Measurements from ENCODE around the gene KLF16.

DNA sequence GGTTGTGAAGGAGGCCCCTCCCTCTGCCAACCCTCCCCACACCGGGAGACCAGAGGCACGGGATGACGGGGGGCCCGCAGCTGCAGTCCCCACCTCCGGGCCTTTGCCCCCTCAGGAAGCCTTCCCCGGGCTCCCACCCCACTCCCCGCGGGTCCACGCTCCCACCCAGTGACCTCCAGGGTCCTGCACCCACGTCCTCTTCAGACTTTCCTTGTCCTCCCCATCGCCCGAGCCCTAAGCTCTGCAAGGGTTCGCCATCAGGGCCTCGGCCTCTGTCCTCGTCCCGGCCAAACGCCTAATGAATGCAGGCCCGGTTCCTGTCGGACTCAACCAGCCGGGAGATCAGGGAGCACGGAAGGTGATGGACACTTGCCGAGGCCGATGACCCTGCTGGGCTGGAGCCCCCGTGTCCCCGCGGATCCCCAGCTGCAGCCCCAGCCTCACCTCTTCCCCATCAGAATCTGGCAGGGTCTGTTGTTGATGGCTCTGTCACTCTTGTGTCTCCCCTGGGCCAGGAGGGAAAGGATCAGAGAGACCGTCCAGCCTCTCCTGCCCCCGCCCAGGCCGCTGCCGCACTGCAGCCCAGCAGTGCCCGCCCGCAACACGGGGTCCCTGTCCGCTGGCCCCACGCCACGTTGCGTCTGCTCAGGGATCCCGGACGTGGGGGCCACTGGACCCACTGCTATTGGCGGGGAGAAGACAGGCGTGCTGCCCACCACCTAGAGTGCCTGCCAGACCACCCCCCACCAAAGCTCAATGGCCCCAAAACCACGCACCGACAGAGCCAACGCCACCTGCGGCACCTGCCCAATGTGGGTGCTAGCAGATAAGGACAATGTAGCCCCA, 57.0 kb downstream of the KLF16 start:
- TF ChIP-seq, protein P1, sequence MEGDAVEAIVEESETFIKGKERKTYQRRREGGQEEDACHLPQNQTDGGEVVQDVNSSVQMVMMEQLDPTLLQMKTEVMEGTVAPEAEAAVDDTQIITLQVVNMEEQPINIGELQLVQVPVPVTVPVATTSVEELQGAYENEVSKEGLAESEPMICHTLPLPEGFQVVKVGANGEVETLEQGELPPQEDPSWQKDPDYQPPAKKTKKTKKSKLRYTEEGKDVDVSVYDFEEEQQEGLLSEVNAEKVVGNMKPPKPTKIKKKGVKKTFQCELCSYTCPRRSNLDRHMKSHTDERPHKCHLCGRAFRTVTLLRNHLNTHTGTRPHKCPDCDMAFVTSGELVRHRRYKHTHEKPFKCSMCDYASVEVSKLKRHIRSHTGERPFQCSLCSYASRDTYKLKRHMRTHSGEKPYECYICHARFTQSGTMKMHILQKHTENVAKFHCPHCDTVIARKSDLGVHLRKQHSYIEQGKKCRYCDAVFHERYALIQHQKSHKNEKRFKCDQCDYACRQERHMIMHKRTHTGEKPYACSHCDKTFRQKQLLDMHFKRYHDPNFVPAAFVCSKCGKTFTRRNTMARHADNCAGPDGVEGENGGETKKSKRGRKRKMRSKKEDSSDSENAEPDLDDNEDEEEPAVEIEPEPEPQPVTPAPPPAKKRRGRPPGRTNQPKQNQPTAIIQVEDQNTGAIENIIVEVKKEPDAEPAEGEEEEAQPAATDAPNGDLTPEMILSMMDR (IDR thresholded peaks at IDR 0.05): no peak
- TF ChIP-seq POLR2A (IDR thresholded peaks at IDR 0.05): no peak

Measured in testis (tissue), 2 donors.